Activated CD8-positive, alpha-beta T cell treated with anti-CD3 and anti-CD28 coated beads for 36 hours (primary cell): ENCODE data around the gene PCDHB8. TPM values are rescaled to one million over a fixed set of nuclear protein-coding genes. Genes with fewer than 3 reads are reported as not detected.
"Not testable (repeated sequence)": the region's sequence is repeated elsewhere in the genome, so short reads cannot be mapped to it uniquely, and the experiment has no call there.

Experiments used
- ATAC-seq: fragments of 200-7000 bp; cut with Tn5 transposase; one replicate; pipeline ENCODE4 v1.10.0; 2021; ENCODE audit warnings: mild to moderate bottlenecking, moderate library complexity
- CTCF ChIA-PET: fragments of 350-600 bp; sonication (Branson Sonifier 250); formaldehyde crosslinking; loops from one replicate; lab custom pipeline; 2021; ENCODE audit warnings: antibody characterized with exemption; lab: Charles Lee
- POLR2A ChIA-PET: fragments of 350-600 bp; sonication (Branson Sonifier 250); formaldehyde crosslinking; loops from one replicate; lab custom pipeline; 2021; ENCODE audit warnings: antibody characterized with exemption; lab: Charles Lee
- DNase-seq: peaks from one replicate; pipeline ENCODE4 v3.0.0-alpha.2; 2020
- H3K27ac Mint-ChIP-seq: one replicate; pipeline ENCODE4 v1.8.0; 2021; ENCODE audit warnings: mild to moderate bottlenecking, mixed read lengths
- H3K27me3 Mint-ChIP-seq: one replicate; pipeline ENCODE4 v1.8.0; 2021; ENCODE audit warnings: mixed read lengths
- H3K36me3 Mint-ChIP-seq: one replicate; pipeline ENCODE4 v1.8.0; 2021; ENCODE audit warnings: low read depth, mixed read lengths
- H3K4me1 Mint-ChIP-seq: one replicate; pipeline ENCODE4 v1.8.0; 2021; ENCODE audit warnings: low read depth, mixed read lengths
- H3K4me3 Mint-ChIP-seq: one replicate; pipeline ENCODE4 v1.8.0; 2021; ENCODE audit warnings: mild to moderate bottlenecking, moderate library complexity, mixed read lengths
- H3K9me3 Mint-ChIP-seq: one replicate; pipeline ENCODE4 v1.8.0; 2021; ENCODE audit warnings: mixed read lengths
- intact Hi-C: fragments of 100-400 bp; cut with micrococcal nuclease; formaldehyde crosslinking; loops from one replicate; pipeline ENCODE4 v1.10.0; 2022
- total RNA-seq, 2 experiments: library from RNA; stranded (reverse); gene quantifications; one replicate each; pipeline ENCODE4 v1.2.3, GENCODE V29; 2021
- TF ChIP-seq, protein P1 (sequence below): fragments of 200-600 bp; IDR thresholded peaks from one replicate; pipeline ENCODE4 v1.8.0; 2022; ENCODE audit warnings: antibody characterized with exemption, mild to moderate bottlenecking

PCDHB8 gene
- total RNA-seq, 2 experiments from 2014 or later = not detected

DNA sequence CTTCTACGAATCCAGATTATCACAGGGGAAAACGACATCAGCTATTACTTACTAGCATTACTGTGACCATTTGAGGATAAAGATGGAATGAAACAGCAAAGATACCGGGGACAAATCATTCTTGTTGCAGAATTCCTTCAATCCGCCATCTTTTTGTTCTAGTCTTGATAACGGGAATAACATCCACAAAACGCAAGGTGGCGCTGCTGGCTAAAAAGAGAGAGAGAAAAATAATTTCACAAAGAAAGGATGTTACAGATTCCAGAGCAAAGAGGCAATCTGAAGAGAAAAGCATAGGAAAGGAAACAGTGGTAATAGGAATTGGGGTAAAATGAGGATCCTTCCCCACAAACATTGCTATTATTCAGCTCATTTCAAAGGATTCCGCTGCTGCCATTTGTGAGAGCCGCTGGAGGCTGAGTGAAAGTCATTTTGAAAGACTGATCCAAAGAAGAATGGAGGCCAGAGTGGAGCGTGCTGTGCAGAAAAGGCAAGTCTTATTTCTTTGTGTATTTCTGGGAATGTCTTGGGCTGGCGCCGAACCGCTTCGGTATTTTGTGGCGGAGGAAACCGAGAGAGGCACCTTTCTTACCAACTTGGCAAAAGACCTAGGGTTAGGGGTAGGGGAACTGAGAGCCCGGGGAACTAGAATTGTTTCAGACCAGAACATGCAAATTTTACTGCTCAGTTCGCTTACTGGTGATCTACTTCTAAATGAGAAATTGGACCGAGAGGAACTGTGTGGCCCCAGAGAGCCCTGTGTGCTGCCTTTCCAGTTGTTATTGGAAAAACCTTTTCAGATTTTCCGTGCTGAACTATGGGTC, 5.0 kb upstream of the PCDHB8 start, which contains the start of gene PCDHB7:
Gene PCDHB7 (plus strand): TSS at position 264 of the 824 bp plus-strand sequence. CDS start 192 bp downstream, at position 456.
- peaks cover 4% of the 10 kb centered on the region for H3K4me1 Mint-ChIP-seq
- intact Hi-C loops = no loop called here
- CTCF ChIA-PET = interaction anchor here (0.6 to 0.9 kb wide), 4 partner anchors 18 to 192 kb away, joined by 3 read pairs; partner anchors contain the start of gene PCDHGA5

DNA sequence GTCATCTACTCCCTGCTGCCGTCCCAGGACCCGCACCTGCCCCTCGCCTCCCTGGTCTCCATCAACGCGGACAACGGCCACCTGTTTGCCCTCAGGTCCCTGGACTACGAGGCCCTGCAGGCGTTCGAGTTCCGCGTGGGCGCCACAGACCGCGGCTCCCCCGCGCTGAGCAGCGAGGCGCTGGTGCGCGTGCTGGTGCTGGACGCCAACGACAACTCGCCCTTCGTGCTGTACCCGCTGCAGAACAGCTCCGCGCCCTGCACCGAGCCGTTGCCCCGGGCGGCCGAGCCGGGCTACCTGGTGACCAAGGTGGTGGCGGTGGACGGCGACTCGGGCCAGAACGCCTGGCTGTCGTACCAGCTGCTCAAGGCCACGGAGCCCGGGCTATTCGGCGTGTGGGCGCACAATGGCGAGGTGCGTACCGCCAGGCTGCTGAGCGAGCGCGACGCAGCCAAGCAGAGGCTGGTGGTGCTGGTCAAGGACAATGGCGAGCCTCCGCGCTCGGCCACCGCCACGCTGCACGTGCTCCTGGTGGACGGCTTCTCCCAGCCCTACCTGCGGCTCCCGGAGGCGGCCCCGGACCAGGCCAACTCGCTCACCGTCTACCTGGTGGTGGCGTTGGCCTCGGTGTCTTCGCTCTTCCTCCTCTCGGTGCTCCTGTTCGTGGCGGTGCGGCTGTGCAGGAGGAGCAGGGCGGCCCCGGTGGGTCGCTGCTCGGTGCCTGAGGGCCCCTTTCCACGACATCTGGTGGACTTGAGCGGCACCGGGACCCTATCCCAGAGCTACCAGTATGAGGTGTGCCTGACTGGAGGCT, 3.1 kb upstream of the PCDHB8 start:
- intact Hi-C loops, H3K27ac Mint-ChIP-seq, POLR2A ChIA-PET, H3K4me1 Mint-ChIP-seq, H3K4me3 Mint-ChIP-seq, H3K36me3 Mint-ChIP-seq, ATAC-seq, DNase-seq, CTCF ChIA-PET: not testable (repeated sequence)
- H3K9me3 Mint-ChIP-seq = peaks cover 19% of the 10 kb centered on the region
- peaks cover 23% of the 10 kb centered on the region for H3K27me3 Mint-ChIP-seq

More for the DNA sequence above, 5.0 kb upstream of the PCDHB8 start, which contains the start of gene PCDHB7:
- DNase-seq = peak; percentile 26
- Mint-ChIP-seq H3K27me3 (peaks cover 35% of the 10 kb centered on the region), H3K4me3 (no peak within 1 kb of the TSS), H3K9me3 (peaks cover 19% of the 10 kb centered on the region), H3K36me3 (peaks cover 5% of the 10 kb centered on the region), H3K27ac (no peak within 1 kb of the TSS)
- POLR2A ChIA-PET = no interaction called here
- TF ChIP-seq, protein P1, sequence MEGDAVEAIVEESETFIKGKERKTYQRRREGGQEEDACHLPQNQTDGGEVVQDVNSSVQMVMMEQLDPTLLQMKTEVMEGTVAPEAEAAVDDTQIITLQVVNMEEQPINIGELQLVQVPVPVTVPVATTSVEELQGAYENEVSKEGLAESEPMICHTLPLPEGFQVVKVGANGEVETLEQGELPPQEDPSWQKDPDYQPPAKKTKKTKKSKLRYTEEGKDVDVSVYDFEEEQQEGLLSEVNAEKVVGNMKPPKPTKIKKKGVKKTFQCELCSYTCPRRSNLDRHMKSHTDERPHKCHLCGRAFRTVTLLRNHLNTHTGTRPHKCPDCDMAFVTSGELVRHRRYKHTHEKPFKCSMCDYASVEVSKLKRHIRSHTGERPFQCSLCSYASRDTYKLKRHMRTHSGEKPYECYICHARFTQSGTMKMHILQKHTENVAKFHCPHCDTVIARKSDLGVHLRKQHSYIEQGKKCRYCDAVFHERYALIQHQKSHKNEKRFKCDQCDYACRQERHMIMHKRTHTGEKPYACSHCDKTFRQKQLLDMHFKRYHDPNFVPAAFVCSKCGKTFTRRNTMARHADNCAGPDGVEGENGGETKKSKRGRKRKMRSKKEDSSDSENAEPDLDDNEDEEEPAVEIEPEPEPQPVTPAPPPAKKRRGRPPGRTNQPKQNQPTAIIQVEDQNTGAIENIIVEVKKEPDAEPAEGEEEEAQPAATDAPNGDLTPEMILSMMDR = peak; percentile 73
- ATAC-seq = no peak

DNA sequence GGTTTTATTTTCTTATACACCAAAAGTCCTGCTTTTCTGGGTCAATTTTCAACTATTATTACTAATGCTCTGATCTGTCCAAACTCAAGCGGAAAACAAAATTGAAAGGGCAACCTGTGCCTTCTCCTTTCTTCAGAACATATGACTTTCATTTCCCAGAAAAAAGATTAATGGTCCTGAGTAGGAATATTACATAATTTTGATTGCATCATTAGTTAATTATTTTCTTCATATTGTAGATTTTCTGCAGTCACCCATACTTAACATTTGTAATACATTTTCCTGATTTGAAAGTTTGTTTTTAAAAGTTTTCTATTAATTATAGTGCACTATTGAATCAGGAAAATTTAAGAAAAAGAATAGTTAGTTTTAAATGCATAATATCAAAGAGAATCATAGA, 1.7 kb upstream of the PCDHB8 start:
- peaks cover 19% of the 10 kb centered on the region for H3K9me3 Mint-ChIP-seq
- ATAC-seq (no peak), DNase-seq (no peak)
- peaks cover 4% of the 10 kb centered on the region for H3K4me1 Mint-ChIP-seq
- TF ChIP-seq, protein P1 = no peak
- intact Hi-C loops = no loop called here
- POLR2A ChIA-PET = no interaction called here
- peaks cover 20% of the 10 kb centered on the region for H3K27me3 Mint-ChIP-seq
- no peak overlapping the region for H3K27ac Mint-ChIP-seq
- H3K36me3 Mint-ChIP-seq = peaks cover 7% of the 10 kb centered on the region
- CTCF ChIA-PET = no interaction called here
- H3K4me3 Mint-ChIP-seq = no peak overlapping the region

DNA sequence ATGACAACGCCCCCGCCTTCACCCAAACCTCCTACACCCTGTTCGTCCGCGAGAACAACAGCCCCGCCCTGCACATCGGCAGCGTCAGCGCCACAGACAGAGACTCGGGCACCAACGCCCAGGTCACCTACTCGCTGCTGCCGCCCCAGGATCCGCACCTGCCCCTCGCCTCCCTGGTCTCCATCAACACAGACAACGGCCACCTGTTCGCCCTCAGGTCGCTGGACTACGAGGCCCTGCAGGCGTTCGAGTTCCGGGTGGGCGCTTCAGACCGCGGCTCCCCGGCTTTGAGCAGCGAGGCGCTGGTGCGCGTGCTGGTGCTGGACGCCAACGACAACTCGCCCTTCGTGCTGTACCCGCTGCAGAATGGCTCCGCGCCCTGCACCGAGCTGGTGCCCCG, 1.8 kb downstream of the PCDHB8 start:
- CTCF ChIA-PET, H3K36me3 Mint-ChIP-seq, H3K9me3 Mint-ChIP-seq, intact Hi-C loops, H3K4me3 Mint-ChIP-seq, ATAC-seq, H3K4me1 Mint-ChIP-seq, POLR2A ChIA-PET, DNase-seq, H3K27ac Mint-ChIP-seq: not testable (repeated sequence)
- H3K27me3 Mint-ChIP-seq = peaks cover 31% of the 10 kb centered on the region

DNA sequence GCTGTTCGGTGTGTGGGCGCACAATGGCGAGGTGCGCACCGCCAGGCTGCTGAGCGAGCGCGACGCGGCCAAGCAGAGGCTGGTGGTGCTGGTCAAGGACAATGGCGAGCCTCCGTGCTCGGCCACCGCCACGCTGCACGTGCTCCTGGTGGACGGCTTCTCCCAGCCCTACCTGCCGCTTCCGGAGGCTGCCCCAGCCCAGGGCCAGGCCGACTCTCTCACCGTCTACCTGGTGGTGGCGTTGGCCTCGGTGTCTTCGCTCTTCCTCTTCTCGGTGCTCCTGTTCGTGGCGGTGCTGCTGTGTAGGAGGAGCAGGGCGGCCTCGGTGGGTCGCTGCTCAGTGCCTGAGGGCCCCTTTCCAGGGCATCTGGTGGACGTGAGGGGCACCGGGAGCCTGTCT, 2.3 kb downstream of the PCDHB8 start:
- H3K27ac Mint-ChIP-seq, H3K4me3 Mint-ChIP-seq, POLR2A ChIA-PET, CTCF ChIA-PET, intact Hi-C loops, H3K9me3 Mint-ChIP-seq, H3K36me3 Mint-ChIP-seq, H3K4me1 Mint-ChIP-seq, DNase-seq, ATAC-seq: not testable (repeated sequence)
- H3K27me3 Mint-ChIP-seq = peaks cover 33% of the 10 kb centered on the region

DNA sequence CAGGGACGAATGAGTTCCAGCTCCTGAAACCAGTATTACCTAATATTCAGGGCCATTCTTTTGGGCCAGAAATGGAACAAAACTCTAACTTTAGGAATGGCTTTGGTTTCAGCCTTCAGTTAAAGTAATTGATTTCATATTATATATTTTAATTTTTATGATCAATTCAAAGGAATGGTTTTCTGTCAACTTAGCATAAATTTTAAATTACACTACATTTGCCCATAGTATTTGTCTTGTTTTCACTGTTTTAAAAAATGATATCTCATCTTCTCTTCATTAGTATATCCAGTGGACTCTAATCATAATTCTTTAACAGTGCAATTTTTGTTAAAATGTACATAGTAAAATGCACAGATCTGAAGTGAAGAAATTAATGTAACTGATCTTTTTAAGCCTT, 2.7 kb downstream of the PCDHB8 start:
- Mint-ChIP-seq H3K36me3 (peaks cover 5% of the 10 kb centered on the region), H3K27ac (no peak overlapping the region), H3K9me3 (peaks cover 4% of the 10 kb centered on the region), H3K4me1 (no peaks in the 10 kb centered on the region), H3K27me3 (peaks cover 31% of the 10 kb centered on the region), H3K4me3 (no peak overlapping the region)
- intact Hi-C loops = no loop called here
- ATAC-seq (no peak), DNase-seq (no peak)
- CTCF ChIA-PET = no interaction called here
- POLR2A ChIA-PET = no interaction called here
- TF ChIP-seq, protein P1 = no peak
